Measurements from ENCODE around the gene C10orf143. TPM values are rescaled to one million over a fixed set of nuclear protein-coding genes. Genes with fewer than 3 reads are reported as not detected.

Gene C10orf143
- total and polyA plus RNA-seq, 2 of the 8 experiments (the other 6 are each of a cell fraction or from before 2014, with no cell fraction given) = 1.6 to 2.0 TPM

DNA sequence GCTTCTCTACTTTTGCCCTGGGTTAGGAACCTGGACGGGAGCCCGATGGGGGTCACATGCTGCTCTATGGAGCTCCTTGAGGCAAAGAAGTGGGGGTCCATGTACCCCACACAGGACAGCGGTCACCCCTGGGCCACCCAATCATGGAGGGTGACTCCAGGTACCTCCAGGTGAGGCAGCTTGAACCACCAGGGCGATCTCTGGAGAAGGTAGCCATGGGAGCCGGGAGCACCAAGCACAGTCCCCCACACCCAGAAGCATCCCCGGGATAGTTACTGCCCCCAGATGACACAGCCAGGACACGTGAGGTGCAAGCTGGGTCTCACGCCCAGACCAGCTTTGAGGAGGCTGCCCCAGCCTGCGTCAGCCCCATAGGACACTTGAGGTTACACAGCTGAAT is 58.4 kb downstream of the C10orf143 start (continued):
- TF ChIP-seq CHD7 (IDR thresholded peaks at IDR 0.05; ENCODE audit: insufficient replicate concordance, low read length) (no peak), RFX5 (IDR thresholded peaks at IDR 0.05; ENCODE audit: borderline replicate concordance, low read depth, low read length) (no peak), POLR2A (IDR thresholded peaks at IDR 0.05; ENCODE audit: control extremely low read depth in 1 of 2, low read depth in 2 of 2, low read length in 2 of 2) (no peak), POLR2AphosphoS5 (IDR thresholded peaks at IDR 0.05; ENCODE audit: low read depth, low read length) (no peak), CHD1 (IDR thresholded peaks at IDR 0.05; ENCODE audit: low read depth, low read length) (no peak)

Data from H1 (cell line).